Measurements from ENCODE around the gene CEACAM5. TPM values are rescaled to one million over a fixed set of nuclear protein-coding genes. Genes with fewer than 3 reads are reported as not detected.

The CEACAM5 gene
- total RNA-seq, 4 donors from 2014 or later = not detected

DNA sequence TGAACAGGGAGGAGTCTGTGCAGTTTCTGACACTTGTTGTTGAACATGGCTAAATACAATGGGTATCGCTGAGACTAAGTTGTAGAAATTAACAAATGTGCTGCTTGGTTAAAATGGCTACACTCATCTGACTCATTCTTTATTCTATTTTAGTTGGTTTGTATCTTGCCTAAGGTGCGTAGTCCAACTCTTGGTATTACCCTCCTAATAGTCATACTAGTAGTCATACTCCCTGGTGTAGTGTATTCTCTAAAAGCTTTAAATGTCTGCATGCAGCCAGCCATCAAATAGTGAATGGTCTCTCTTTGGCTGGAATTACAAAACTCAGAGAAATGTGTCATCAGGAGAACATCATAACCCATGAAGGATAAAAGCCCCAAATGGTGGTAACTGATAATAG lies 63.0 kb downstream of the CEACAM5 start:
- Histone ChIP-seq H3K4me1 (no peaks in the 10 kb centered on the region), H3K9me3 (no peaks in the 10 kb centered on the region), H3K36me3 (no peaks in the 10 kb centered on the region), H3K27ac (no peak overlapping the region), H3K27me3 (no peaks in the 10 kb centered on the region), H3K4me3 (no peak overlapping the region)
- no peak for TF ChIP-seq POLR2A (IDR thresholded peaks at IDR 0.05)
- no peak for TF ChIP-seq CTCF (IDR thresholded peaks at IDR 0.05)
- no peak for TF ChIP-seq EP300 (IDR thresholded peaks at IDR 0.05)
- no peak for DNase-seq (ENCODE audit: low spot score in 2 of 2)
- 93 to 97% methylated on average over 2 of the region's 2 CpGs for WGBS, 2 donors

- WGBS, 2 donors = 67 to 70% methylated on average over 6 of the region's 6 CpGs
- DNase-seq (ENCODE audit: low spot score in 2 of 2) = no peak
- no peaks in the 10 kb centered on the region for H3K9me3 ChIP-seq
- H3K36me3 ChIP-seq = no peaks in the 10 kb centered on the region
- no peaks in the 10 kb centered on the region for H3K4me1 ChIP-seq
- H3K27ac ChIP-seq = no peak overlapping the region
- no peaks in the 10 kb centered on the region for H3K27me3 ChIP-seq
- TF ChIP-seq EP300 (IDR thresholded peaks at IDR 0.05) (no peak), CTCF (IDR thresholded peaks at IDR 0.05) (no peak), POLR2A (IDR thresholded peaks at IDR 0.05) (no peak)
- no peak overlapping the region for H3K4me3 ChIP-seq
Observed at GRCh38 chr19:41774515-41774980, 66.1 kb downstream of the CEACAM5 start.

DNA sequence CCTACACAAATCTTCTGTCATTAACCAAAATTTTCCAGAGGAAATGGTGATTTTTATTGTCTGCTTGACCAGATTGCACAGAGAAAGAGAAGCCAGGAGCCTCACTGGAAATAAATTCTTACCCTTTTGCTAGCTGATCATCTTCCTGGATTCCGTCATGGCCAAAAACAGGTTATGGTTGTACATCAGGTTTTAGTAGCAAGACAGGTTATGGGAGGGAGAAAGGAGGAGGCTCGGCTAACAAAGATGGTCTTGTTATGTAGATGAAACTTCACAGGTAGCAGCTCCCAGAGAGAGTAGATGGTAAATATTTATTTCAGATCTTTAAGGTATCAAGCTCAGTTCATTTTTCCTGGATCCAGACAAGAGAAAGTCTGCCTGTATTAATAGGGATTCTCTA lies 68.3 kb downstream of the CEACAM5 start:
- Histone ChIP-seq H3K27ac (no peak overlapping the region), H3K27me3 (no peaks in the 10 kb centered on the region), H3K4me3 (no peak overlapping the region), H3K4me1 (no peaks in the 10 kb centered on the region), H3K9me3 (no peaks in the 10 kb centered on the region), H3K36me3 (no peaks in the 10 kb centered on the region)
- TF ChIP-seq POLR2A (IDR thresholded peaks at IDR 0.05) (no peak), EP300 (IDR thresholded peaks at IDR 0.05) (no peak), CTCF (IDR thresholded peaks at IDR 0.05) (no peak)
- 69 to 79% methylated on average over 2 of the region's 2 CpGs for WGBS, 2 donors
- DNase-seq (ENCODE audit: low spot score in 2 of 2) = no peak

Other genes starting within 250 kb of the CEACAM5 start
- 1 to 10 TPM in 1 of 4 donors, under 1 TPM in 2, not detected in 1; 0.60 to 2.2 (median 0.87) TPM for gene CEACAM21, start 132.5 kb upstream of the CEACAM5 start, total RNA-seq
- 1 to 10 TPM in 2 of 4 donors, under 1 TPM in 1, not detected in 1; 0.60 to 1.7 (median 1.6) TPM for gene CEACAM4, start 81.6 kb upstream of the CEACAM5 start, total RNA-seq
- not detected for gene CEACAM7, start 20.4 kb upstream of the CEACAM5 start, total RNA-seq
- not detected for gene CEACAM6, start 46.9 kb downstream of the CEACAM5 start, total RNA-seq
- 1 to 10 TPM in 1 of 4 donors, not detected in 3; 1.0 TPM for gene CEACAM3, start 88.0 kb downstream of the CEACAM5 start, total RNA-seq
- not detected for gene LYPD4, start 136.1 kb downstream of the CEACAM5 start, total RNA-seq
- gene DMRTC2, start 136.4 kb downstream of the CEACAM5 start, total RNA-seq = not detected
- gene RPS19, start 151.6 kb downstream of the CEACAM5 start, total RNA-seq = 1,000 to 10,000 TPM in 2 of 4 donors, 100 to 1,000 TPM in 2; 835 to 1,204 (median 1,038) TPM
- gene CD79A, start 168.7 kb downstream of the CEACAM5 start, total RNA-seq = not detected
- gene ARHGEF1, start 174.6 kb downstream of the CEACAM5 start, total RNA-seq = 100 to 1,000 TPM in 3 of 4 donors, 10 to 100 TPM in 1; 68.4 to 225 (median 121) TPM
- under 1 TPM in 3 of 4 donors, not detected in 1; 0.30 to 0.59 (median 0.42) TPM for gene ERFL, start 219.8 kb downstream of the CEACAM5 start, total RNA-seq